AG08396 (cell line): ENCODE results near the gene DLK1.

Experiments
- DNase-seq: peaks from one replicate; pipeline ENCODE4 v3.0.0; 2012; ENCODE audit warnings: low spot score, mixed read lengths

DLK1 gene

GRCh38 chr14:100714258-100714892, 12.3 kb upstream of the DLK1 start:
- DNase-seq, result no peak

DNA sequence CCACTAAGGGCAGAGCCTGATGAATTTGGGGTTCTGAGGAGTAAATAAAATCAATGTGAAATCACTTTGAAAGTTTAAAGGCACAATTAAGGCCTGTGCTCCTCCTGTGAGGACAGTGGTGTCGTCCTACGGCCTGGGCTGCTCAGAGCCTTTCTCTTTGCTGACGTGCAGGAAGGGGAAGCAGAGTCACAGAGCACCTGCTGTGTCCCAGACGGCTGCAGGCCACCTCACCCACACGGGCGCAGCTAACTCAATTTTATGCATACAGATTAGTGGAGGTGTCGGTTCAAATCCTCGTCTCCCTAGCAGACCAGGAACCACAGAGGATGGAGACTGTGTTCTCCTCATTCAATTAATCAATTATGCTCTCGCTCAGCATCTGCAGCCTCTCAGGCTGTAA, 11.4 kb upstream of the DLK1 start:
- DNase-seq, result no peak

- no peak for DNase-seq
Observed at GRCh38 chr14:100715803-100716202, 10.9 kb upstream of the DLK1 start.

GRCh38 chr14:100717386-100717785, 9.3 kb upstream of the DLK1 start:
- DNase-seq, result no peak

- DNase-seq, result no peak
Observed at GRCh38 chr14:100719976-100720520, 6.6 kb upstream of the DLK1 start.

DNA sequence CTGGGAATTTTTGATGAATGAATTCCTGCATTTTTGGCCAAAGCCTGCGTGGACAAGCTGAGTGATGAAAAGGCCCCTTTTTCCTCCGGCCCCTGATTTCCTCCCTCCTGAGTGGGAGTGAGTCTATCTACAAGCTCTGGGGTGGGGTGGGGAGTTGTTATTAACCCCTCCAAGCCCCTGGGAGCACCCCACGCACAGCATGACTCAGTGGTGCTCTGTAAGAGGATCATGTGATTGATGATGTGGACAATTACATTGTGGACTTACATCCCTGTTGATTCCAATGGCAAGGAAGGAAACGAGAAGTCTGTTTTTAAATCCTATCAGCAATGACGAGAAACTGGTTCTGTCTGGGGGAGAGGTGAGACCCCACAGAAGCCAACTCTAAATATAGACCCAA, 5.1 kb upstream of the DLK1 start:
- DNase-seq, result no peak

GRCh38 chr14:100722367-100722766, 4.3 kb upstream of the DLK1 start:
- DNase-seq, result no peak

- DNase-seq, result no peak
Observed at GRCh38 chr14:100723135-100723829, 3.4 kb upstream of the DLK1 start.

- DNase-seq, result no peak
Observed at GRCh38 chr14:100723830-100724437, 2.8 kb upstream of the DLK1 start.

DNA sequence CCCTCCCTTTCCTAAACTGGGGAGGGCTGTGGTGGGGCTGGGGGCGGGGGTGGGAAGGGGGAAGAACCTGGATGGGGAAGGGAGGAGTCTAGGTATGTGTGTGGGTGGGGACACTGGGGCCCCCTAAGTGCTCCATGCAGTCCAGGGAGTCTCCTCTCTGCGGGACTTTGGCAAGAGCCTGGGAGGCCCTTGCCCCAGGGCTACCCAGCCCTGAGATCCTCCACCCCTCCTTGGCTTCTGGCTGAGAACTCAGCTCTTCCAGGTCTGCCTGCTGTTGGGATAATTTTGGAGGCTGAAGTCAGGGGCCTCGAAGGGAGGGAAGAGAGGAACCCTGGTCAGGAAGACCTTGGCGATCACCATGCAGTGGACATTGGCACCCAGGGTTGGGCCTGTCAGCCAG, 2.2 kb upstream of the DLK1 start:
- no peak for DNase-seq

DNA sequence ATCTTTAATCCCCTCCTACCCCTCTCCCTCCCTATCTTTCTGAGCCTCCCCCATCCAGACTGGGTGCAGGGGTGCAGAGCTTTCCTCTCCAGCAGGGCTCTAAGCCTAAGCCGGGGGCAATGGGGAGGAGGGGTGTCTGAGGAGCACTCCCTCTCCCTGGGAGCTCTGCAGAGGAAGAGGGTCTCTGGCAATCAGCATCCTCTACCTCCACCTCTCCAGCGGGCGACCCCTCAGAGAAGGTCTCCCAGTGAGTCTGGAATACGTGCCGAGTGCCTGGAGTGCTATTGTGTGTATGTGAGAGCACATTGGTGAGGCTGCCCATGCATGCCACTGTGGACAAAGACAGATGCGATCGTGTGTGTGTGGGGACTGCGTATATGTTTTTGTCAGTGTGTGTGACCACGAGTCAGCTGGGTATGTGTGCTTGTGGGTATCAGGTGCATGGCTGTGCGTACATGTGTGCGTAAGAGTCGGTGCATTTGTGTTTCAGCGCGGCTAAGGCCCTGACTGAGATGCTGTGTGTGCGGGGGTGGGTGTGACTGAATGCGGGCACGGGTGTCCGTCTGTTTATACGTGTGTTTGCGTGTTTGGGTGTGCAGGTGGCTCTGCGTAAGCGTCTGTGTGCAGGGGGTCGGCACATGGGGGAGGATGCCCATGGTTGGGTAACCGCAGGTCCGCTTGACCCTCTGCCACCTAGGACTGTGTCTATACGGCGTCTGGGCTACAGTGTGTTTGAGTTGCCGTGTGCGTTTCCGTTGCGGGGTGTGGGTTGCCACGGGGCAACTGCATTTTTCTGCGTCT, 905 bp upstream of the DLK1 start:
- DNase-seq, result no peak

- DNase-seq, result no peak
Observed at GRCh38 chr14:100727086-100727872, 587 bp downstream of the DLK1 start.

DNA sequence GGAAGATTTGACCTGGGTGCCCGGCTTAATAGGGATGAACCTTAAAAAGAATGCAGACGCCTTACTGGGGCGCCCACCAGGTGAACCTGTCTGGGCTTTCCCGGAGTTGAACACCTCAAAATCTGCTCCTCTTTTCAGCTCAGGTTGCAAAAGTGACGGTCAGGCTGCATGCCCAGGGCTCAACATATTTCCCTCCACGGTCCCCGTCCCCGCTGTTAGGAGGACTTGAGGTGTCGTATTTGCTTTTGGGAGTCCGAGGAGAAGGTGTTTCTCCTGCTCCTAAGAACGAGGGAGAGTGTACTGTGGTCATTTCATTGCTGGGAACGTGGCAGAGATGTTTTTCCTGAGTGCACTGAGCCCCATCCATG, 1.2 kb downstream of the DLK1 start:
- DNase-seq, result no peak

GRCh38 chr14:100728962-100729361, 2.3 kb downstream of the DLK1 start:
- no peak for DNase-seq

GRCh38 chr14:100729982-100730381, 3.3 kb downstream of the DLK1 start:
- DNase-seq, result no peak

DNA sequence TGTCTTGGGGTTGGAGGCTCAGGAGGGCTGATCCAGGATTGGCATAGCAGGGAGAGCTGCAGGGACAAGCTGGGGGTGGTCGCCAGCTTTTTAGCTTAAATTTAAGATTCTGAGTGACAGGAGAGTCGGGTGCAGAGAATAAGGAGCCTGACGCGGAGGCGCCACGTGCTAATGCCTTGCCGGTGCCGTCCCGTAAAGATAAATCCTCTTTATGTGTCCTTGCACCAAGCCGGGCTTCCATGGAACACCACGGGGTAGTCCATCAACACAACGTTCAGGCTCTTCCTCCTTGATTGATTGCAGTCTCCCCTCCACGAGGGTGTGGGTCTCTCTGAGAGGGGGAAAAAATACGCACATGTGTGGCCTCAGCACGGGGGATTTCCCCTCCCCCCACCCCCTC, 3.9 kb downstream of the DLK1 start:
- no peak for DNase-seq

- no peak for DNase-seq
Observed at GRCh38 chr14:100731011-100731670, 4.4 kb downstream of the DLK1 start.

DNA sequence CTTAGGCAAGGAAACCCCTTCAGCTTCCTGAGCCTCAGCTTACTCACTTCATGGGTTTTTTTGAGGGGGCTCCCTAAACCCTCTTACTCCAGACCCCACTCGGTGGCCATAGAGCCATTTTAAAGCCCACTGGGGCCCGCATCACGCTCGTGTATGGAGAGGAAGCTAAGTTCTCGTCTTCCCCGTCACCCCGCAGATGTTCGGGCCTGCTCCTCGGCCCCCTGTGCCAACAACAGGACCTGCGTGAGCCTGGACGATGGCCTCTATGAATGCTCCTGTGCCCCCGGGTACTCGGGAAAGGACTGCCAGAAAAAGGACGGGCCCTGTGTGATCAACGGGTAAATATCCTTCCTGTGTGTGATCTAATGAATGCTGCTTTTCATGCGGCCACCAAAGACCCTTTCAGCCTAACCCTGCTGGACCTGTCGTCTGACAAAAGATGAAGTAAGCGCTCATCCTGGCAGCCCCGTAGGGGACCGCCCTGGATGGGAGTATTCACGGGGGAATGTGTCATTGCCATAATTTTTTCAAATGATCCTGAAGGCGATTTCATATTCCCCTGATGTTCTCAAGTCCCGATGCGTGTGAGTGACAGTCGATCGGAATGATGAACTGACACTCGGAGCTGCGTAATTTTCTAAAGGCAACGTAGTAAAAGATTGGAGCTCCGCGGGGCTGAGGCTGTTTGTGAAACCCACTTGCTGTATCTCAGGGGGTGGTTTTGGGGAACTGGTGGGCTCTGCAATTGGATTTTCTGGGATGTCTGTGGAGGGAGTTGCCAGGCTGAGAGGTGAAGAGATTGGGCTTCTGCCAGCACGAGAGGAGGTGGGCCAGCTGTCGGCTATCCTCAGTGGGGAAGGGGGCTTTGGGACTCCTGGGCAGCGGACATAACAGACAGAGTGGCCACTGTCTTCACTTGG, 5.4 kb downstream of the DLK1 start:
- no peak for DNase-seq

GRCh38 chr14:100732766-100733100, 6.0 kb downstream of the DLK1 start:
- no peak for DNase-seq

DNA sequence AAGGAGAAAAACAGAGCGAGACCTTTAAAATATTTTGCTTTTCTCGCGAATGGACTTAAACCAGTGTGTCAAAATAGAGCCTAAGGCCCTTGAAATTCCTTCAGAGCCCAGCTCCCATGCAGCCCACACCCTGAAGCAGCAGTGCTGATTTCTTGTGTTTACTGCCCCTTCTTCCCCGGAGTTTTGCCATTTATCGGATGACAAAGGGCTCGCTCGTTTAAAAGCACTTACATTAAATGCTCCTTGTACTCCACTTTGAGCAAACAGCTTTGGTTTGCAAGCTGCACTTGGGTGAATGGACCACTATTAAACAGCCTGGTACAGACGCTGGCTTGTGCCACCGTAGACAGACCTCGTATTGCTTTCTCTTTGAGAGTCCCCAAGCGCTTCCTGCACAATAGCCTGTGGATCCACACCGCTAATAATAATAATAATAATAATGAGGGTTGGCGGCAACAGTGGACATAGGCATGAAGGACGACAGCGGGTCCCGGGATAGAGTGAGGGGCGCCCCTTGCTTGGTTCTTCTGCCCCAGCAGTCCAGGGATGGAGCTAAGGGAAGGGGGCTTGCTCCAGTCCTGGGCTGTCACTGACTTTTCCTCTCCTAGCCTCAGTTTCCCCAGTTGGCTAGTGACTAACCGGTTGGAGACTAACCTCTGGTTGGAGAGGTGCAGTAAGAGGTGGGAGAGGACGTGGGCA, 6.6 kb downstream of the DLK1 start:
- no peak for DNase-seq
